NB4 (cell line): ENCODE measurements around the gene CPEB3.
A peak's percentile ranks its signal among the peaks of the same experiment; 100 is the strongest.
"Not testable (repeated sequence)": the region's sequence is repeated elsewhere in the genome, so short reads cannot be mapped to it uniquely, and the experiment has no call there.

Experiments
- DNase-seq: peaks from one replicate; pipeline ENCODE4 v3.0.0; 2010; ENCODE audit warnings: low read depth
- H3K4me3 ChIP-seq: one replicate; pipeline ENCODE4 v1.5.1; 2011; ENCODE audit warnings: mild to moderate bottlenecking, low read depth, low read length, moderate library complexity
- MYC ChIP-seq: IDR thresholded peaks from 2 replicates; pipeline ENCODE4 v1.6.1; 2011; ENCODE audit warnings: low read depth, low read length
- POLR2A ChIP-seq: IDR thresholded peaks from 2 replicates; pipeline ENCODE4 v1.6.1; 2011; ENCODE audit warnings: mild to moderate bottlenecking; ENCODE audit not compliant: insufficient read length; ENCODE audit errors: extremely low read depth
- TF ChIP-seq, protein P1 (sequence below): IDR thresholded peaks from 2 replicates; pipeline ENCODE4 v1.6.1; 2011; ENCODE audit warnings: low read depth, low read length
- TF ChIP-seq, protein P2 (sequence below): IDR thresholded peaks from one replicate; pipeline ENCODE4 v1.5.1; 2012; ENCODE audit warnings: low read depth, low read length

CPEB3 gene

DNA sequence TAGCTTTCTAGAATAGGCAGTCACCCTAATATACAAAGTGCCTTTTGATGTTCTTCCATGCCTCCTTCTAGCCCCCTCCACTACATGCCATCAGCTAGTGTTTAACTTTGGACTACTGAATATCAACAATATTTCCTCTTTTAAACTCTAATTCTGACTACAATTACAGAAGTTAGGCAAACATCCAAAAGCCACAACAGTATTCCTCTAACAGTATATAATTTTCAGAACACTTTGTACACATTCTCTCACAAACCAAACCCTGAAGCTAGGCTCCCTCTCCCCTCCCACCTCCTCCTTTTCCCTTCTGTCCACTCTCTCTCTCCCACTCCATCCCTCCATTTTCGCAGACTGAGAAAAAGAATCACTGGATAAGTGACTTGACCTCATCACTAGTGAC is 59.7 kb downstream of the CPEB3 start:
- DNase-seq, result no peak
- H3K4me3 ChIP-seq, result no peak overlapping the region
- TF ChIP-seq, protein P1, sequence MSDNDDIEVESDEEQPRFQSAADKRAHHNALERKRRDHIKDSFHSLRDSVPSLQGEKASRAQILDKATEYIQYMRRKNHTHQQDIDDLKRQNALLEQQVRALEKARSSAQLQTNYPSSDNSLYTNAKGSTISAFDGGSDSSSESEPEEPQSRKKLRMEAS, result no peak
- TF ChIP-seq, protein P2, sequence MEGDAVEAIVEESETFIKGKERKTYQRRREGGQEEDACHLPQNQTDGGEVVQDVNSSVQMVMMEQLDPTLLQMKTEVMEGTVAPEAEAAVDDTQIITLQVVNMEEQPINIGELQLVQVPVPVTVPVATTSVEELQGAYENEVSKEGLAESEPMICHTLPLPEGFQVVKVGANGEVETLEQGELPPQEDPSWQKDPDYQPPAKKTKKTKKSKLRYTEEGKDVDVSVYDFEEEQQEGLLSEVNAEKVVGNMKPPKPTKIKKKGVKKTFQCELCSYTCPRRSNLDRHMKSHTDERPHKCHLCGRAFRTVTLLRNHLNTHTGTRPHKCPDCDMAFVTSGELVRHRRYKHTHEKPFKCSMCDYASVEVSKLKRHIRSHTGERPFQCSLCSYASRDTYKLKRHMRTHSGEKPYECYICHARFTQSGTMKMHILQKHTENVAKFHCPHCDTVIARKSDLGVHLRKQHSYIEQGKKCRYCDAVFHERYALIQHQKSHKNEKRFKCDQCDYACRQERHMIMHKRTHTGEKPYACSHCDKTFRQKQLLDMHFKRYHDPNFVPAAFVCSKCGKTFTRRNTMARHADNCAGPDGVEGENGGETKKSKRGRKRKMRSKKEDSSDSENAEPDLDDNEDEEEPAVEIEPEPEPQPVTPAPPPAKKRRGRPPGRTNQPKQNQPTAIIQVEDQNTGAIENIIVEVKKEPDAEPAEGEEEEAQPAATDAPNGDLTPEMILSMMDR, result no peak

DNA sequence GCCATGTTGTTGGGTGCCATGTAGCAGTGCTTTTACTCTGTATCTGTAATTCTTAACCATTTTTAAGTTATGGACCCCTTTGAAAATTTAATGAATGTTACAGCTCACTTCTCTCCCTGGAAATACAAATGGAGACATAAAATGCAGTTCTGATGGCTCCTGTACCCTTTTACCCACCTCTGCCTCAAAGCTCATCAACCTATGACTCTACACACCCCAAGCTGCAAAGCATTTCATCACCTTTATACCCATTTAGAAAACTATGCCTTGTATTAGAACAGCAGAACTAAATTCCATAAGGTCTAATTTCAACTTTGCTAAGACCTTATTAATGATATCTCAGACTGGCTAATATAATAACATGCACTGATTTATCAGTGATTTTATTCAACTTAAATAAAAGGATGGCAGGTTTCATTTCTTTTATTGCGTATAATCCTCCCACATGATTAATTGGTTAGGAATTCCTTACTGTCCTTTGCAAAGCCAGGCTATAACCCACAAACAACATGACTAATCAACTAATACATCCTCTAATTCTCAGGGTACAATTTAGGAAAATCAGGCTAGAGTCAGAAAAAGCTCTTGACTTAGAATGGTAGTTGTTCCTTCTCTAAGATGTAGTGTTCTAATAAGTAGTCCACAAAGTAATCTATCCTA is 68.1 kb downstream of the CPEB3 start:
- H3K4me3 ChIP-seq, result no peak overlapping the region
- no peak for DNase-seq
- TF ChIP-seq, protein P1, result no peak
- TF ChIP-seq MYC, result no peak
- TF ChIP-seq, protein P2, result no peak
- TF ChIP-seq POLR2A, result no peak

DNA sequence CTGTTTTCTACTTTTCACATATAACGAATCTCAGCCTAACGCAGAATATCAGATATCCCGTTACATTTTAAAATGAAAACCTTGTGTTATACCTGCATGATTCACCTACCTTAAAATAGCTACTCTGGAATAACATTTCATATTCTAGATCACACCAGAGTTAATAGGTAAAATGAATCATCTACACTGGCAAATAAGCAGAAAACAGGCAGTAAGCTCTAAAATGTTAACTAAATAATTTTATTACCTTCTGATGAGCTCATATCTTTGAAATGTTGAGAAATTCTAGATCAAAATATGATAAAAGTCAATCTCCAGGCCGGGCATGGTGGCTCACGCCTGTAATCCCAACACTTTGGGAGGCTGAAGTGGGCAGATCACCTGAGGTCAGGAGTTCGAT is 71.3 kb downstream of the CPEB3 start:
- DNase-seq, result no peak
- TF ChIP-seq, protein P1, result no peak
- TF ChIP-seq POLR2A (no peak), MYC (no peak)
- TF ChIP-seq, protein P2, result no peak
- H3K4me3 ChIP-seq, result no peak overlapping the region

DNA sequence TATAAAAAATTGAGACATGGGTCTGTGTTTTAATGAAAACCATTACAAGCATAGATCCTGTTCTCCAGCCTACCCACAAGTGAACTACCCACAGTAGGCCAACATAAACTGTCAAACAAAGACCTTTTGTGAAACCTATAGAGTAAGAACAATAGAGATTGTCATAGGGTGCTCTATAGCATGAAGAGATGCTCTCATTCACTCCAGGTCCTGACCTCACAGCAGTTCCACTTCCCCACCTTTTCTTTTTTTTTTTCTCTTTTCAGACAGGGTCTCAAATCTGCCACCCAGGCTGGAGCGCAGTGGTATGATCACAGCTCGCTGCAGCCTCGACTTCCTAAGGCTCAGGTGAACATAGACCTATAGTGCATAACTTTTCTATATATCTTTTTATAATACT is 72.3 kb downstream of the CPEB3 start:
- TF ChIP-seq POLR2A, result no peak
- TF ChIP-seq, protein P1, result no peak
- TF ChIP-seq, protein P2, result no peak
- TF ChIP-seq MYC, result no peak
- H3K4me3 ChIP-seq, result no peak overlapping the region
- no peak for DNase-seq

DNA sequence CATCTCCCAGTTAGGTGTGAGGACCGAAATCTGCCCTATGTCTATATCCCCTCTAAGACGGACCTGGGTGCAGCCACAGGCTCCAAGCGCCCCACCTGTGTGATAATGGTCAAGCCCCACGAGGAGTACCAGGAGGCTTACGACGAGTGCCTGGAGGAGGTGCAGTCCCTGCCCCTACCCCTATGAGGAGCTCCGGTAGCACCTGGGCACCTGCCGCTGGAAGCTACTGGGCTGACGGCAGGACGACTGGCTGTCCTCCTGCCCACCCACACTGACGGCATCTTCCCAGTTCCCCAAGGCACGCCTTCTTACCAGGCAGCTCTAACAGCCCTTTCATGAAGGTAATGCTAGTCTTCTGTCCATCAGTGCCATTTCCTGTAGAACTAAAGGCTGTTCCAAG is 74.3 kb downstream of the CPEB3 start:
- DNase-seq, result peak; percentile 12
- H3K4me3 ChIP-seq, result not testable (repeated sequence)

DNA sequence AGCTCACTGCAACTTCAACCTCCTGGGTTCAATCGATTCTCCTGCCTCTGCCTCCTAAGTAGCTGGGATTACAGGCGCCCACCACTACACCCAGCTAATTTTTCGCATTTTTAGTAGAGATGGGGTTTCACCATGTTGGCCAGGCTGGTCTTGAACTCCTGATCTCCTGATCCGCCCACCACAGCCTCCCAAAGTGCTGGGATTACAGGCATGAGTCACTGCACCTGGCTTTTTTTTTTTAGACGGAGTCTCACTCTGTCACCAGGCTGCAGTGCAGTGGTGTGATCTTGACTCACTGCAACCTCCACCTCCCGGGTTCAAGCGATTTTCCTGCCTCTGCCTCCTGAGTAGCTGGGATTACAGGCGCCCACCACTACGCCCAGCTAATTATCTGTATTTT is 75.7 kb downstream of the CPEB3 start:
- H3K4me3 ChIP-seq, DNase-seq: not testable (repeated sequence)

DNA sequence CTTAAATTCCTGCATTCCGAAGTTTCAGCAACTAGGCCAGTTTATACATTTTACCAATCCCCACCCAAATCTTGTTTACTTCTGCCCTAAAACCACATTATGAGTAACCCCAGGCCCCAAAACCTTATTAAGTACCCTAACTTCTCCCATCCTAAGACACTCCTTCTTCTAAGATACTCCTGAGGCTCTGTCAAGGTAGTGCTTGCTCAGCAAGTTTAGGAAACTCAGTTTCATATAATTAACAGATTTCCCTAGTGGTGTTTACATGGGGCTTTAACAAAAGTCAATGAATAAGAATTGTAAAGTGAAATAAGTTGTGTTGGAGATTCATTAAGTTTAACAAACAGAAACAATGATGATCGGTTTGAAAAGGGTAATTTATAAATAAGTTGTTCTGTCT is 77.8 kb downstream of the CPEB3 start:
- no peak overlapping the region for H3K4me3 ChIP-seq
- TF ChIP-seq POLR2A (no peak), MYC (no peak)
- TF ChIP-seq, protein P1, result no peak
- TF ChIP-seq, protein P2, result no peak
- no peak for DNase-seq
